Stimulated activated CD4-positive, alpha-beta T cell treated with anti-CD3 and anti-CD28 coated beads, Interleukin-1b, Interleukin-23, amount 100 ng/mL, for 48 hours (primary cell): ENCODE data around the gene HSPA9.
"Not testable (repeated sequence)": the region's sequence is repeated elsewhere in the genome, so short reads cannot be mapped to it uniquely, and the experiment has no call there.

Source experiments
- DNase-seq: peaks from one replicate; pipeline ENCODE4 v3.0.0-alpha.2; 2020

The HSPA9 gene

DNA sequence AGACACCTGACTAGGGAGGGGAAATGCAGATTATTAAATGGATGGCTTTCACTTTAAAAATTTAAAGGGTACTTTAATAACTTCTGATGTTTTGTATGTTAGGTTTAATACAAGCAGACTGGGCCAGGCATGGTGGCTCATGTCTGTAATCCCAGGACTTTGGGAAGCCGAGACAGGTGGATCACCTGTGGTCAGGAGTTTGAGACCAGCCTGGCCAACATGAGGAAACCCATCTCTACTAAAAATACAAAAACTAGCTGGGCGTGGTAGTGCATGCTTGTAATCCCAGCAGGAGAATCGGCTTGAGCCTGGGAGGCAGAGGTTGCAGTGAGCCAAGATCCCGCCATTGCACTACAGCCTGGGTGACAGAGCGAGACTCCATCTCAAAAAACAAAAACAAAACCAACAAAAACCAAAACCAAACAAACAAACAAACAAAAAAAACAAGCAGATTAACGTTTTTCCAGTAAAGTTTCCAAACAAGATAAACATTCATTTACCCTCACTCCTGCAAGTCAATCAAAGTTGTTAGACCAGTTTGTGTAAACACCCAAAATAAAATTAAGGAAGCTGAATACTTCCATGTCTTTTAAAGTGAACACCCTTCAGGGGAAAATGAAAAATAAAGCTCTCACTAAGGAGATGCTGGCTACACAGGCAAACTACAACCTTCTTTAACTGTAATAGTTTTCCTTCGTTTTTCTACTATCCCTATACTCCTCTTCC is 46.3 kb downstream of the HSPA9 start:
- DNase-seq = no peak

DNA sequence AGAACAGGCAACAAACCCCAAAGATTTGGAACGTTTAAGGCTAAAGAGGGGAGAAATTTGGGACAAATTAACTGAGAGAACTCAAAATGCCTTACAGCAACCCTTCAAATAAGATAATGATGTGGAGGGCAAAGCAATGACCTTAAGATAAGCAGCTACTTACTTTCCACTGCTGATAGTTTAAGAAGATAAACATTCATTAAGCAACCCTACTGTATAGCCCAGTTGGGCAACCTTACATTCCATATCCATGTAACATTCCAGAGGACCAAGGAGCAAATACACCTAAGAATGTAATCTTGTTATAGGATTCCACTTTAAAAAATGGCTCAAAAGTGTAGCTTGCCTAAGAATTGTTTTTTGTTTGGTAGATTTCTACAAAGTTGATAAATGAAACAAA is 47.0 kb downstream of the HSPA9 start:
- DNase-seq = no peak

DNA sequence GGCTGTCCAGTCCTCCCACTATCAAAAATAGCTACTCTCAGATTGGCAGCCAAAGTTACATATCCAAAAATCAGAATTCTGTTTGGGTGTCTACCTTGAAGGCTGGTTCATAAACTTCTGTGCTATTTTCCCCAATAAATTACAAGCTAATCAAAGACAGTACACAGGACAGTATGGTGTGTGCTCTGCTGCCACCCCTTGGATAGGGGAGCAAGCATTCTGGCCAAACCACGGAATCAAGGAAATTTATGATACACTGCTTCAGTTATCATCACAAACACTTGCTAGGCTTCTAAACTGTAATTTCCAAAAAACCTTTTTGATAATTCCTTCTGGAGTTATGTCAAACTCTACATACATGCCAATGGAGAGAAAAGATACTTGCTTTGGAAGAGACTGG is 48.0 kb downstream of the HSPA9 start:
- DNase-seq = no peak

DNA sequence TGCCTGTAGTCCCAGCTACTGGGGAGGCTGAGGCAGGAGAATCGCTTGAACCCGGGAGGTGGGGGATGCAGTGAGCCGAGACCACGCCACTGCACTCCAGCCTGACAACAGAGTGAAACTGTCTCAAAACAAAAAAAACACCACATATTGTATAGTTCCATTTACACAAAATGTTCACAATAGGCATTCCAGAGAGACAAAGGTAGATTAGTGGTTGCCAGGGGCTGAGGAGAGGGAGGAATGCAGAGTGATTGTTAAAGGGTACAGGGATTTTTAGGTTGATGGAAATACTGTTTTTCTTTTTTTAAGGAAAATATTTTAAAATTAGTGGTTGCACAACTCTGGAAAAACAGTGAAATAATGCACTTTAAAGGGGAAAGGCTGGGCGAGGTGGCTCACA is 51.8 kb downstream of the HSPA9 start:
- no peak for DNase-seq

DNA sequence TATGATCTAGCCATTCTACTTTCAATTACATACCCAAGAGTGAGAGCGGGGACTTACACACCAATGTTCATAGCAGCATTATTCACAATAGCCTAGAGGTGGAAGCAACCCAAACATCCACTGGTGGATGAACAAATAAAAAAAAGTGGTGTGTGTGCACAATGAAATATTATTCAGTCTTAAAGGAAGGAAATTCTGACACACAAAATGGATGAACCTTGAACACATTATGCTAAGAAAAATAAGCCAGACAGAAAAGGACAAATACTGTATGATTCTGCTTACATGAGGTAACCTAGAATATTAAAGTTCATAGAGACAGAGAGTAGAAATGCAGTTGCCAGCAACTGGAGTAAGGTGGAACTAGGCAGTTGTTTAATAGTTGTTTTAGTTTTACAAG is 54.2 kb downstream of the HSPA9 start:
- no peak for DNase-seq

DNA sequence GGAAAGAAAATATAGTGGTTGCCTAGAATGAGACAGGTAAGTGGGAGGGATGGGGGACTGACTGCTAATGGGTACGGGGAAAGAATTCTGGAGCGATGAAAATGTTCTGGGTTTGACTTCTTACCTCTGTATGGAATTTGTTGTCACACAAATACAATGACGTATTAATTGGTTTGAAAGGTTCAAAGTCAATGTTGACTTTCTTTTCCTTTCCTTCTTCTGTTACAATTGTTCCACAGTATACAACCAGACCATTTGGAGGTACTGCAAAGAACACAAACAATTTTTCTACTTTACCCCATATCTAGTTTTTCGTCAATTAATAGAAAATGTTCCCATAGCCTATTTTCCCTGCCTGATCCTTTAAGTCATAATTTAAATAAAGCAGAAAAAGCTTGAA is 57.8 kb downstream of the HSPA9 start:
- no peak for DNase-seq

DNA sequence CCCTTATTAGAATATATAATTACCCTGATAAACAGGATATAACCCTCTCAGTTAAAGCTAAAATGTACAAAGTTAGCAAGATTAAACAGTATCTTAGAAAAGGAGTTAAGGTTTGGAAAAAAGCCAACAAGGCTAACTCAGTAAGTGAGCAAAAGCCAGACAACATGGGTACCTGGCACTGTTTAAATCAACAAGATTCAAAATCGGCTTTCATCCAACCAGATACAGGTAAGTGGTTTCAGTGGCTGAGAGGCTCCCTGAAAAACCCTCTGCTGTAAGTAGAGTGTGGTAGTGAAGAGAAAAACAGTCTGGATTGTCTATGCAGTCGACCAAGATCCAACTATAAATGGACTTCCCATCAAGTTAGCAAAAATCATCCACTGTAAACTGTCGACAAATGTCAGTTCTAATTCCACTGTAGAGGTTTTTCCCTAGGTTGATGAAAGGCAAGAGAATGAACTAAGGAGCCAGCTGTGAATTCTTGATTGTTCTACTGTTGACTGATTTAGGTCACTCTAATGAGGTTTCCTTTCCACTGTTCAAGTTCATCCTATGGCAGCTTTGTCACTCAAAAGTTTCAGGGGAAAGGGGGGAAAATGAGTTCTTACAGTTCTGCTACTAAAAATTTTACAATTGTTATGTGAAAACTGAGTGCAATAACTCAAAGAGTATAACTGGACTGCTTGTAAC is 59.5 kb downstream of the HSPA9 start:
- DNase-seq = no peak

DNA sequence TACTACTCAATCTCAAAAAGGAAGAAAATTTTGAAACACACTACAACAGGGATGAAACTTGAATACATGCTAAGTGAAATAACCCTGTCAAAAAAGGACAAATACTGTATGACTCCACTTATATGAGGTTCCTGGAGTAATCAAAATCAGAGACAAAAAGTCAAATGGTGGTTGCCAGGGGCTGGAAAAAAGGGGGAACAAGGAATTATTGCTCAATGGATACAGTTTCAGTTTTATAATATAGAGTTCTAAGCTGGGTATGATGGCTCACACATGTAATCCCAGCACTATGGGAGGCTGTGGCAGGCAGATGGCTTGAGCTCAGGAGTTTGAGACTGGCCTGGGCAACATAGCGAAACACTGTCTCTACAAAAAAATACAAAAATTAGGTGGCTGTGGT is 61.2 kb downstream of the HSPA9 start:
- no peak for DNase-seq

DNA sequence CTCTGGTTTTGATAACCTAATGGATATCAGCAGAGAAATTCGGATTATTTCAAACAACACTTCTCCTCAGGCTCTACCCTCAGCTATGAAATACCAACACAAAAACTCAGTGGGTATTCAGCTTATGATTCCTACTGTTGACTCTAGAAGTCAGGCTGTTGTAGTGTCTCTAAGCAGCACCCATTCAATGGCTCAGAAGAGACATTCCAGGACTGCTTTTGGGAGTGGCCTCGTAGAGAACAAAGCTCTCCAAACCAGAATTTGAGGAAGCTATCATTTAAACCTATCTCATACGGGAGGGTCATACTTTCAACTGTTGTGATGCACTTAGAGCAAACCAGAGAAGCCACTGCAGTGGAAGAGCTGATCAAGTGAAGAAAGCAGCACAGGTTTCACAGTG is 66.2 kb downstream of the HSPA9 start:
- DNase-seq = no peak

DNA sequence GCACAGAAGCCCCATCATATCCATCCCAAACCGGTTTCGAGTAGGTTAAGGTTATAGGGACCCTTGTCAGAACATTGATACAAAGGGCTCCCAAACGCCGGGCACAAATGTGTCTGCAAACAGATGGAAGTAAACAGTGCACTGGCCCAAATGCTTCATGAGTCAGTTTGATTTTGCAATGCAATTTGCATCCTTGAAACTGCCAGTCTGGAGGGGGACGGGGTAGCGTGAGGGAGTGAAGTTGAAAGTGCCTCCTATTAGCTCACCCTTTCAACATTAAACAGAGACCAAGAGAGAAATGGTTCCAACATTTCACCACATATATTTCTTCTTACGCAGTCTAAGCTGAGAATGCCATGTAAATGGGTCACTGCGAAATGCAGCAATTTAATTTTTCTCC is 67.7 kb downstream of the HSPA9 start:
- not testable (repeated sequence) for DNase-seq

DNA sequence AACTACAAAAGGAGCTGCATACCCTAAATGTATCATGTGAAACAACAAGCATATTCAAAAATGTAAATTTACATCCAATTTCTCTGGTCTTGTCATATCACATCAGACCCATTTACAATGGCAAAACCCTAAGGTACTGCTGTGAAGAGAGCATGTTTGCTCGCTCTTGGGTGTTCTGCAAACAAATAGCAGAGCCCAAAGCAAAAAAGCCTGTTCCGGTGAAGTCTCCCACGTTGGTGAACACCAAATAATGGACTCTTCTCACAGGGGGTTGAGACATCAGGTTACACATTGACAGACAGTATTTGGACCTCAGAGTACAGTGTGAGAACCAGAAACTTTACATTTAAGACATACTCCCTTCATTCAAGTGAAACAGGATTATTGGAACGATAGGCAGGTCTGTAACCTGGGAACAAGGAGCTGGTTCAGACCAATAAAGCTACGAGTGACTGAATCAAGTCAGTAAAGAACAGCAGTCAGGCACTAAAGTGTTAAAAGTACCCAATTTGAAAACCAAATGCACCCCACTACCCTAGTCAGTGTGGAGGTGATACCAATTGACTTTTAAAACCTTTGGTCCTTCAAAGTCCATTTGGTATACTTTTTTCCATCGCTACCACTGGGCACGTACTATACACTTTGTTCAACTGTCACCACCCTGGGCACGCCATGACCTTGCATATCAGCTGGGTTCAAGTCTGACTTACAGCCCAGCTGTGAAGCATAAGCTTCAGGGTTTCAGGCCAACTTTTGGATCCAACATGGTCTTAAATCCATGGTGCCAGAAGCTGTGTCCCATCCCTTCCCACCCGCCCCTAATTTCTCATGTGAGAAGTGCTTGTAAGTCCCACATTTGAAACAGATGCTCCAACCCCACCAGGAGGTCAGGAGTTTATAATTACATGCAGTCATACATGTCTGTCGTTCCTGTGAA is 68.6 kb downstream of the HSPA9 start:
- DNase-seq = no peak

DNA sequence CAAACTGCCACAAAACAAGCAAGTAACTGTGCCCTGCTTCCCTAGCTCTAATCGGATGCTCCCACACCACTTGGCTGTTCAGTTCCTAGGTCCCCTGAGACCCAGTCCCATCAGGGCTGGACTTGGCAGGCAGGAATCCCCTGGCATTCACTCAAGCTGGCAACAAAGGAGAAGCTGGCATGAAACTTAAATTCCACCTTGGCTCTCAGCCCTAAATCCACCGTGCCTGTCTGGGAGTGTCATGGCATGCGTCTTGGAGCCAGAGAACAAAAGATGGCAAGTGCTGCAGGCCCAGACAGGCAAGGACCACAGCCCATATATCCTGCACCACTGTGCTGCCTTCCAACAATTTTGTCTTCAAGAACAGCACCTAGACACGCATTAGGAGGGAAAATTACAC is 70.4 kb downstream of the HSPA9 start:
- no peak for DNase-seq
